ENCODE data around the gene C10orf53. TPM values are rescaled to one million over a fixed set of nuclear protein-coding genes. Genes with fewer than 3 reads are reported as not detected.

C10orf53 gene
- total and polyA plus RNA-seq, 2 of the 8 experiments (the other 6 are each of a cell fraction or from before 2014, with no cell fraction given), result not detected

GRCh38 chr10:49682879-49683278, 3.4 kb downstream of the C10orf53 start (continued):
- TF ChIP-seq, protein P1, sequence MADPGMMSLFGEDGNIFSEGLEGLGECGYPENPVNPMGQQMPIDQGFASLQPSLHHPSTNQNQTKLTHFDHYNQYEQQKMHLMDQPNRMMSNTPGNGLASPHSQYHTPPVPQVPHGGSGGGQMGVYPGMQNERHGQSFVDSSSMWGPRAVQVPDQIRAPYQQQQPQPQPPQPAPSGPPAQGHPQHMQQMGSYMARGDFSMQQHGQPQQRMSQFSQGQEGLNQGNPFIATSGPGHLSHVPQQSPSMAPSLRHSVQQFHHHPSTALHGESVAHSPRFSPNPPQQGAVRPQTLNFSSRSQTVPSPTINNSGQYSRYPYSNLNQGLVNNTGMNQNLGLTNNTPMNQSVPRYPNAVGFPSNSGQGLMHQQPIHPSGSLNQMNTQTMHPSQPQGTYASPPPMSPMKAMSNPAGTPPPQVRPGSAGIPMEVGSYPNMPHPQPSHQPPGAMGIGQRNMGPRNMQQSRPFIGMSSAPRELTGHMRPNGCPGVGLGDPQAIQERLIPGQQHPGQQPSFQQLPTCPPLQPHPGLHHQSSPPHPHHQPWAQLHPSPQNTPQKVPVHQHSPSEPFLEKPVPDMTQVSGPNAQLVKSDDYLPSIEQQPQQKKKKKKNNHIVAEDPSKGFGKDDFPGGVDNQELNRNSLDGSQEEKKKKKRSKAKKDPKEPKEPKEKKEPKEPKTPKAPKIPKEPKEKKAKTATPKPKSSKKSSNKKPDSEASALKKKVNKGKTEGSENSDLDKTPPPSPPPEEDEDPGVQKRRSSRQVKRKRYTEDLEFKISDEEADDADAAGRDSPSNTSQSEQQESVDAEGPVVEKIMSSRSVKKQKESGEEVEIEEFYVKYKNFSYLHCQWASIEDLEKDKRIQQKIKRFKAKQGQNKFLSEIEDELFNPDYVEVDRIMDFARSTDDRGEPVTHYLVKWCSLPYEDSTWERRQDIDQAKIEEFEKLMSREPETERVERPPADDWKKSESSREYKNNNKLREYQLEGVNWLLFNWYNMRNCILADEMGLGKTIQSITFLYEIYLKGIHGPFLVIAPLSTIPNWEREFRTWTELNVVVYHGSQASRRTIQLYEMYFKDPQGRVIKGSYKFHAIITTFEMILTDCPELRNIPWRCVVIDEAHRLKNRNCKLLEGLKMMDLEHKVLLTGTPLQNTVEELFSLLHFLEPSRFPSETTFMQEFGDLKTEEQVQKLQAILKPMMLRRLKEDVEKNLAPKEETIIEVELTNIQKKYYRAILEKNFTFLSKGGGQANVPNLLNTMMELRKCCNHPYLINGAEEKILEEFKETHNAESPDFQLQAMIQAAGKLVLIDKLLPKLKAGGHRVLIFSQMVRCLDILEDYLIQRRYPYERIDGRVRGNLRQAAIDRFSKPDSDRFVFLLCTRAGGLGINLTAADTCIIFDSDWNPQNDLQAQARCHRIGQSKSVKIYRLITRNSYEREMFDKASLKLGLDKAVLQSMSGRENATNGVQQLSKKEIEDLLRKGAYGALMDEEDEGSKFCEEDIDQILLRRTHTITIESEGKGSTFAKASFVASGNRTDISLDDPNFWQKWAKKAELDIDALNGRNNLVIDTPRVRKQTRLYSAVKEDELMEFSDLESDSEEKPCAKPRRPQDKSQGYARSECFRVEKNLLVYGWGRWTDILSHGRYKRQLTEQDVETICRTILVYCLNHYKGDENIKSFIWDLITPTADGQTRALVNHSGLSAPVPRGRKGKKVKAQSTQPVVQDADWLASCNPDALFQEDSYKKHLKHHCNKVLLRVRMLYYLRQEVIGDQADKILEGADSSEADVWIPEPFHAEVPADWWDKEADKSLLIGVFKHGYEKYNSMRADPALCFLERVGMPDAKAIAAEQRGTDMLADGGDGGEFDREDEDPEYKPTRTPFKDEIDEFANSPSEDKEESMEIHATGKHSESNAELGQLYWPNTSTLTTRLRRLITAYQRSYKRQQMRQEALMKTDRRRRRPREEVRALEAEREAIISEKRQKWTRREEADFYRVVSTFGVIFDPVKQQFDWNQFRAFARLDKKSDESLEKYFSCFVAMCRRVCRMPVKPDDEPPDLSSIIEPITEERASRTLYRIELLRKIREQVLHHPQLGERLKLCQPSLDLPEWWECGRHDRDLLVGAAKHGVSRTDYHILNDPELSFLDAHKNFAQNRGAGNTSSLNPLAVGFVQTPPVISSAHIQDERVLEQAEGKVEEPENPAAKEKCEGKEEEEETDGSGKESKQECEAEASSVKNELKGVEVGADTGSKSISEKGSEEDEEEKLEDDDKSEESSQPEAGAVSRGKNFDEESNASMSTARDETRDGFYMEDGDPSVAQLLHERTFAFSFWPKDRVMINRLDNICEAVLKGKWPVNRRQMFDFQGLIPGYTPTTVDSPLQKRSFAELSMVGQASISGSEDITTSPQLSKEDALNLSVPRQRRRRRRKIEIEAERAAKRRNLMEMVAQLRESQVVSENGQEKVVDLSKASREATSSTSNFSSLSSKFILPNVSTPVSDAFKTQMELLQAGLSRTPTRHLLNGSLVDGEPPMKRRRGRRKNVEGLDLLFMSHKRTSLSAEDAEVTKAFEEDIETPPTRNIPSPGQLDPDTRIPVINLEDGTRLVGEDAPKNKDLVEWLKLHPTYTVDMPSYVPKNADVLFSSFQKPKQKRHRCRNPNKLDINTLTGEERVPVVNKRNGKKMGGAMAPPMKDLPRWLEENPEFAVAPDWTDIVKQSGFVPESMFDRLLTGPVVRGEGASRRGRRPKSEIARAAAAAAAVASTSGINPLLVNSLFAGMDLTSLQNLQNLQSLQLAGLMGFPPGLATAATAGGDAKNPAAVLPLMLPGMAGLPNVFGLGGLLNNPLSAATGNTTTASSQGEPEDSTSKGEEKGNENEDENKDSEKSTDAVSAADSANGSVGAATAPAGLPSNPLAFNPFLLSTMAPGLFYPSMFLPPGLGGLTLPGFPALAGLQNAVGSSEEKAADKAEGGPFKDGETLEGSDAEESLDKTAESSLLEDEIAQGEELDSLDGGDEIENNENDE (IDR thresholded peaks at IDR 0.05; ENCODE audit: insufficient replicate concordance, low read length), result no peak
